GM20000 (cell line): ENCODE measurements around the gene ZNF784.

Experiments
- DNase-seq: peaks from one replicate; pipeline ENCODE4 v3.0.0; 2012; ENCODE audit warnings: low spot score
- CTCF ChIP-seq: IDR thresholded peaks from 2 replicates; pipeline ENCODE4 v1.5.1; 2012; ENCODE audit warnings: mild to moderate bottlenecking, control low read depth; ENCODE audit errors: extremely low read depth, missing control alignments

ZNF784 gene

GRCh38 chr19:55618426-55618825, 5.9 kb downstream of the ZNF784 start:
- DNase-seq, result no peak
- TF ChIP-seq CTCF, result no peak

- no peak for TF ChIP-seq CTCF
- DNase-seq, result no peak
These were observed 6.9 kb downstream of the ZNF784 start for GRCh38 chr19:55617426-55617825.

GRCh38 chr19:55616395-55616875, 7.9 kb downstream of the ZNF784 start:
- TF ChIP-seq CTCF, result no peak
- DNase-seq, result no peak

GRCh38 chr19:55615543-55616394, 8.6 kb downstream of the ZNF784 start:
- DNase-seq, result no peak
- TF ChIP-seq CTCF, result no peak

- DNase-seq, result no peak
- TF ChIP-seq CTCF, result no peak
These were observed 9.4 kb downstream of the ZNF784 start for GRCh38 chr19:55614711-55615542.

- TF ChIP-seq CTCF, result no peak
- DNase-seq, result no peak
These were observed 10.2 kb downstream of the ZNF784 start for GRCh38 chr19:55613930-55614710.
